ENCODE results near the gene PTPRE. TPM values are rescaled to one million over a fixed set of nuclear protein-coding genes. Genes with fewer than 3 reads are reported as not detected.
"Not testable (repeated sequence)": the region's sequence is repeated elsewhere in the genome, so short reads cannot be mapped to it uniquely, and the experiment has no call there.

PTPRE gene
- polyA plus RNA-seq, 1 donor (not counting 4 experiments of a cell fraction or from before 2014, with no cell fraction given) = 15.1 TPM

- FAIRE-seq (no peak), DNase-seq (ENCODE audit: low read depth, low spot score) (no peak)
- H3K36me3 ChIP-seq (ENCODE audit: control insufficient read depth in 2 of 2, extremely low read depth in 1 of 2, insufficient read depth in 2 of 2, low read length in 2 of 2) = no peaks in the 10 kb centered on the region
- H3K9ac ChIP-seq (ENCODE audit: control insufficient read depth, extremely low read depth, insufficient read depth, low read length) = no peak overlapping the region
- H3K27ac ChIP-seq (ENCODE audit: control insufficient read depth, insufficient read depth, low read length) = no peak overlapping the region
- no peaks in the 10 kb centered on the region for H3K9me3 ChIP-seq (ENCODE audit: control insufficient read depth, low read depth, low read length)
- no peaks in the 10 kb centered on the region for H4K20me1 ChIP-seq (ENCODE audit: control insufficient read depth, extremely low read depth, insufficient read depth, low read length)
- H3K9me1 ChIP-seq (ENCODE audit: control insufficient read depth, extremely low read depth, insufficient read depth, low read length) = no peaks in the 10 kb centered on the region
- no peaks in the 10 kb centered on the region for H3K79me2 ChIP-seq (ENCODE audit: control insufficient read depth, insufficient read depth, low read length)
- H3K27me3 ChIP-seq (ENCODE audit: control insufficient read depth, extremely low read depth, insufficient read depth, low read length) = peaks cover 4% of the 10 kb centered on the region
- no peak overlapping the region for H2AFZ ChIP-seq (ENCODE audit: control insufficient read depth, low read length)
- dilution Hi-C loops (cut with MboI; ENCODE audit: extremely low pct_ligation_motif_present, low sequenced_read_pairs) = no loop called here
- H3K4me1 ChIP-seq (ENCODE audit: control insufficient read depth, extremely low read depth, insufficient read depth, low read length) = no peaks in the 10 kb centered on the region
- TF ChIP-seq, protein P1, sequence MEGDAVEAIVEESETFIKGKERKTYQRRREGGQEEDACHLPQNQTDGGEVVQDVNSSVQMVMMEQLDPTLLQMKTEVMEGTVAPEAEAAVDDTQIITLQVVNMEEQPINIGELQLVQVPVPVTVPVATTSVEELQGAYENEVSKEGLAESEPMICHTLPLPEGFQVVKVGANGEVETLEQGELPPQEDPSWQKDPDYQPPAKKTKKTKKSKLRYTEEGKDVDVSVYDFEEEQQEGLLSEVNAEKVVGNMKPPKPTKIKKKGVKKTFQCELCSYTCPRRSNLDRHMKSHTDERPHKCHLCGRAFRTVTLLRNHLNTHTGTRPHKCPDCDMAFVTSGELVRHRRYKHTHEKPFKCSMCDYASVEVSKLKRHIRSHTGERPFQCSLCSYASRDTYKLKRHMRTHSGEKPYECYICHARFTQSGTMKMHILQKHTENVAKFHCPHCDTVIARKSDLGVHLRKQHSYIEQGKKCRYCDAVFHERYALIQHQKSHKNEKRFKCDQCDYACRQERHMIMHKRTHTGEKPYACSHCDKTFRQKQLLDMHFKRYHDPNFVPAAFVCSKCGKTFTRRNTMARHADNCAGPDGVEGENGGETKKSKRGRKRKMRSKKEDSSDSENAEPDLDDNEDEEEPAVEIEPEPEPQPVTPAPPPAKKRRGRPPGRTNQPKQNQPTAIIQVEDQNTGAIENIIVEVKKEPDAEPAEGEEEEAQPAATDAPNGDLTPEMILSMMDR (optimal IDR thresholded peaks at IDR 0.05 in 1 of 3, IDR thresholded peaks at IDR 0.05 in 1 of 3, conservative IDR thresholded peaks at IDR 0.05 in 1 of 3; ENCODE audit: extremely low read depth in 1 of 3, insufficient read depth in 2 of 3, low read length in 3 of 3) = no peak
- no peak for TF ChIP-seq EZH2 (IDR thresholded peaks at IDR 0.05; ENCODE audit: low read length)
- H3K4me3 ChIP-seq (ENCODE audit: control insufficient read depth in 2 of 3, extremely low read depth in 1 of 3, insufficient read depth in 2 of 3, low read depth in 1 of 3, low read length in 3 of 3) = no peak overlapping the region
- H3K4me2 ChIP-seq (ENCODE audit: control insufficient read depth, extremely low read depth, insufficient read depth, low read depth, low read length) = no peak overlapping the region
Observed at GRCh38 chr10:128092454-128092853, 185.6 kb downstream of the PTPRE start.

GRCh38 chr10:128094596-128094995 is 187.7 kb downstream of the PTPRE start:
- DNase-seq (ENCODE audit: low read depth, low spot score); FAIRE-seq; H3K9ac ChIP-seq (ENCODE audit: control insufficient read depth, extremely low read depth, insufficient read depth, low read length); H2AFZ ChIP-seq (ENCODE audit: control insufficient read depth, low read length); dilution Hi-C loops (cut with MboI; ENCODE audit: extremely low pct_ligation_motif_present, low sequenced_read_pairs); H3K27me3 ChIP-seq (ENCODE audit: control insufficient read depth, extremely low read depth, insufficient read depth, low read length); H3K27ac ChIP-seq (ENCODE audit: control insufficient read depth, insufficient read depth, low read length); H3K9me3 ChIP-seq (ENCODE audit: control insufficient read depth, low read depth, low read length); H3K4me3 ChIP-seq (ENCODE audit: control insufficient read depth in 2 of 3, extremely low read depth in 1 of 3, insufficient read depth in 2 of 3, low read depth in 1 of 3, low read length in 3 of 3); H3K9me1 ChIP-seq (ENCODE audit: control insufficient read depth, extremely low read depth, insufficient read depth, low read length); H3K4me2 ChIP-seq (ENCODE audit: control insufficient read depth, extremely low read depth, insufficient read depth, low read depth, low read length); H3K36me3 ChIP-seq (ENCODE audit: control insufficient read depth in 2 of 2, extremely low read depth in 1 of 2, insufficient read depth in 2 of 2, low read length in 2 of 2); H3K79me2 ChIP-seq (ENCODE audit: control insufficient read depth, insufficient read depth, low read length); H4K20me1 ChIP-seq (ENCODE audit: control insufficient read depth, extremely low read depth, insufficient read depth, low read length); H3K4me1 ChIP-seq (ENCODE audit: control insufficient read depth, extremely low read depth, insufficient read depth, low read length): not testable (repeated sequence)

DNA sequence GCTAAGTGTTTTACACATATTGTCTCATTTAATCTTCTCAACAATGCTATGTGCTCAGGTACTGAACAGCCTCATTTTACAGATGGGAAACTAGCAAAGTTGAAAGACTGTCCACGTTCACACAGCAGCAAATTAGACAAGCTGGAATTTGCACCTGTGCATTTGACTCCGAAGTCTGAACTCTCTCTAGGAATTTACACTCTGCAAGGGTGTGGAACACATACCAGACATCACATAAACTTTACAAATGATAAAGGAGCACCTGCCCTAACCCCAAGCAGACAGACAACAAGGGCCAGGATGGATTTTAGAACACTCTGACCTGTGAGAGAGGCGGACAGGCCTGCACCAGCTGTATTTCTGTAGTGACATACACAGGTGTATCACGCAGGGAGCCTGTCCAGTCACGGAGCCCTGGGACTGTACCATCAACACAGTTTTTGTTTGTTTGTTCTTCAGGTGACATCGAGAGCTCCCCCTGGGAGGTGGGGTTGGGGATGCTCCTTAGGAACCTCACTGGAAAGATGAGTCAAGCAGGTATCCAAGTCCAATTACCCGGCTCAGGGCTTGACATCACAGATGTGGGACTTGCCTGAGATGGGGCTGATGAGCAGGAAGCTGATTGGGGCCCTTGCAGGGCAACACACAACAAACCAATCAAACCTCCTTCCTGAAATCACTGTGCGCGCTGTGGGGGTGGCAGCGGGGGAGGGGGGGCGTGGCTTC is 188.3 kb downstream of the PTPRE start:
- H3K36me3 ChIP-seq (ENCODE audit: control insufficient read depth in 2 of 2, extremely low read depth in 1 of 2, insufficient read depth in 2 of 2, low read length in 2 of 2) = peaks cover 0 to 6% of the 10 kb centered on the region in 2 experiments
- no peaks in the 10 kb centered on the region for H3K9me1 ChIP-seq (ENCODE audit: control insufficient read depth, extremely low read depth, insufficient read depth, low read length)
- no peaks in the 10 kb centered on the region for H3K9me3 ChIP-seq (ENCODE audit: control insufficient read depth, low read depth, low read length)
- no peak overlapping the region for H3K27ac ChIP-seq (ENCODE audit: control insufficient read depth, insufficient read depth, low read length)
- H2AFZ ChIP-seq (ENCODE audit: control insufficient read depth, low read length) = no peak overlapping the region
- dilution Hi-C loops (cut with MboI; ENCODE audit: extremely low pct_ligation_motif_present, low sequenced_read_pairs) = no loop called here
- no peak overlapping the region for H3K9ac ChIP-seq (ENCODE audit: control insufficient read depth, extremely low read depth, insufficient read depth, low read length)
- DNase-seq (ENCODE audit: low read depth, low spot score) (no peak), FAIRE-seq (no peak)
- H3K79me2 ChIP-seq (ENCODE audit: control insufficient read depth, insufficient read depth, low read length) = no peaks in the 10 kb centered on the region
- no peak overlapping the region for H3K4me3 ChIP-seq (ENCODE audit: control insufficient read depth in 2 of 3, extremely low read depth in 1 of 3, insufficient read depth in 2 of 3, low read depth in 1 of 3, low read length in 3 of 3)
- no peaks in the 10 kb centered on the region for H4K20me1 ChIP-seq (ENCODE audit: control insufficient read depth, extremely low read depth, insufficient read depth, low read length)
- TF ChIP-seq, protein P1 (optimal IDR thresholded peaks at IDR 0.05 in 1 of 3, IDR thresholded peaks at IDR 0.05 in 1 of 3, conservative IDR thresholded peaks at IDR 0.05 in 1 of 3; ENCODE audit: extremely low read depth in 1 of 3, insufficient read depth in 2 of 3, low read length in 3 of 3) = no peak
- no peak for TF ChIP-seq EZH2 (IDR thresholded peaks at IDR 0.05; ENCODE audit: low read length)
- no peaks in the 10 kb centered on the region for H3K4me1 ChIP-seq (ENCODE audit: control insufficient read depth, extremely low read depth, insufficient read depth, low read length)
- no peak overlapping the region for H3K4me2 ChIP-seq (ENCODE audit: control insufficient read depth, extremely low read depth, insufficient read depth, low read depth, low read length)
- no peaks in the 10 kb centered on the region for H3K27me3 ChIP-seq (ENCODE audit: control insufficient read depth, extremely low read depth, insufficient read depth, low read length)

All from keratinocyte (primary cell).